H1 (cell line): ENCODE data around the gene NOC3L. TPM values are rescaled to one million over a fixed set of nuclear protein-coding genes. Genes with fewer than 3 reads are reported as not detected.

Experiments used
- CBX5 ChIP-seq: fragments of 300-800, 300-1000 bp; sonication (generic); IDR thresholded peaks from 2 replicates; pipeline ENCODE4 v1.7.1; 2016; ENCODE audit warnings: antibody characterized with exemption, low read length, low read depth
- NRF1 ChIP-seq: IDR thresholded peaks from 2 replicates; pipeline ENCODE4 v1.6.1; 2011; ENCODE audit warnings: mild to moderate bottlenecking, low read depth, low read length, improper control_type of control experiment
- polyA plus RNA-seq, 7 experiments: library from polyadenylated mRNA; depleted of rRNA in 3 of 7; stranded (reverse) in 5 of 7; unstranded in 2 of 7; fragments of >200 nt in 5 of 7; fragments of 200-250 nt in 2 of 7; gene quantifications; 1 replicate in 5 of 7; 2 replicates in 1 of 7; 4 replicates in 1 of 7; pipeline versions ENCODE4 v1.2.1 to v1.2.3, GENCODE V29; 2011 to 2013; ENCODE audit warnings: missing spikeins in 2 of 7, mixed read lengths in 2 of 7
- total RNA-seq: library from RNA; stranded (reverse); fragmentation: NEBNext Ultra II Directional; extraction: Animal tissue kit (Norgen Biotek cat#: 25700); gene quantifications from 2 replicates; pipeline ENCODE4 v1.2.1, GENCODE V29; 2021

Gene NOC3L
- total and polyA plus RNA-seq, 2 of the 8 experiments (the other 6 are each of a cell fraction or from before 2014, with no cell fraction given), result 7.1 to 39.1 TPM

DNA sequence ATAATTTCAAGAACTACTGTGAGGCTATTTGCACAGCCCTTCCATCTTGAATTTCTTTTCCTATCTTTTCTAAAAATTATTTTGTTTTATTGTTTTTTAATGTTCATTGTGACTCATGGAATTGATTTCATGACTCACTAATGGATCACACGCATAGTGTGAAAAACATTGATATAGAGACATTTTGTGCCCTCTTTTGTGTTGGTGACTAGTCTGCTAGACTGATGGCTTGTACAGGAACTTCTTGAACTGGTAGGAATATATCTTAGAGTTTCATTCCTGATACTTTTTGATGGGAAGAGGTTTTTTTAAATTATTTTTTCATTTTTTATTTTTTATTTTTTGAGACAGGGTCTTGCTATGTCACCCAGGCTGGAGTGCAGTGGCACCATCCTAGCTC is 12.6 kb upstream of the NOC3L start (continued):
- TF ChIP-seq CBX5 (no peak), NRF1 (no peak)
